ENCODE data around the gene RCC1.
A peak's percentile ranks its signal among the peaks of the same experiment; 100 is the strongest.

DNA sequence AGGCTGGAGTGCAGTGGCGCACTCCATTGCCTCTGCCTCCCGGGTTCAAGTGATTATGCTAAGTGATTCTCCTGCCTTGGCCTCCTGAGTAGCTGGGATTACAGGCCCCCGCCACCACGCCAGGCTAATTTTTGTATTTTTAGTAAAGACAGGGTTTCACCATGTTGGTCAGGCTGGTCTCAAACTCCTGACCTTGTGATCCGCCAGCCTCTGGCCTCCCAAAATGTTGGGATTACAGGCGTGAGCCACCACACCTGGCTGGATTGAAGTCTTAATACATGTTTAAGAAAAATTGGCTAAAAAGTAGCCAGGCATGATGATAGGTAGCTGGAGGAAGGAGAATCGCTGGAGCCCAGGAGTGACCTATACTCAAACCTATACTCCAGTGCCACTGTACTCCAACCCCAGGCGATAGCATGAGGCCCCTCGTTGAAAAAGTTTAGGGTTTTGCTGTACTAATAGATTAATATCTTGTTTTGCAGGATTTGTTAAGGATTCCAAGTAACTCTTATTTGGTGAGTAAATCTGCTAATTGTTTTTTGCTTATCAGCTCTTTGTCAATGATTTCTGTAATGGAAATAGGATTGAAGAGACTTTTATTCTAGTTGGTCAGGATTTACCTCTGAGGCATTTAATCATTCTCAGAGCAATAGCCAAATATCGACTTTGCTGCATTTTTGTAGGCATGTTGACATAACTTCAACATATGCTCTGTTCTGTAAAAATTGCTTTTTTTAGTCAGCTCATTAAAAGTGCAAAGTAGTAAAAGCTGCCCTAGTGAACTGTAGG, 2.0 kb downstream of the RCC1 start:
- TF ChIP-seq, protein P1, sequence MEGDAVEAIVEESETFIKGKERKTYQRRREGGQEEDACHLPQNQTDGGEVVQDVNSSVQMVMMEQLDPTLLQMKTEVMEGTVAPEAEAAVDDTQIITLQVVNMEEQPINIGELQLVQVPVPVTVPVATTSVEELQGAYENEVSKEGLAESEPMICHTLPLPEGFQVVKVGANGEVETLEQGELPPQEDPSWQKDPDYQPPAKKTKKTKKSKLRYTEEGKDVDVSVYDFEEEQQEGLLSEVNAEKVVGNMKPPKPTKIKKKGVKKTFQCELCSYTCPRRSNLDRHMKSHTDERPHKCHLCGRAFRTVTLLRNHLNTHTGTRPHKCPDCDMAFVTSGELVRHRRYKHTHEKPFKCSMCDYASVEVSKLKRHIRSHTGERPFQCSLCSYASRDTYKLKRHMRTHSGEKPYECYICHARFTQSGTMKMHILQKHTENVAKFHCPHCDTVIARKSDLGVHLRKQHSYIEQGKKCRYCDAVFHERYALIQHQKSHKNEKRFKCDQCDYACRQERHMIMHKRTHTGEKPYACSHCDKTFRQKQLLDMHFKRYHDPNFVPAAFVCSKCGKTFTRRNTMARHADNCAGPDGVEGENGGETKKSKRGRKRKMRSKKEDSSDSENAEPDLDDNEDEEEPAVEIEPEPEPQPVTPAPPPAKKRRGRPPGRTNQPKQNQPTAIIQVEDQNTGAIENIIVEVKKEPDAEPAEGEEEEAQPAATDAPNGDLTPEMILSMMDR (IDR thresholded peaks at IDR 0.05), result no peak
- TF ChIP-seq HMGXB4 (CRISPR knock-in tag; IDR thresholded peaks at IDR 0.05) (no peak), ELF4 (CRISPR knock-in tag; IDR thresholded peaks at IDR 0.05; ENCODE audit: low read depth) (no peak), JUN (CRISPR knock-in tag; IDR thresholded peaks at IDR 0.05) (no peak), RELA (CRISPR knock-in tag; IDR thresholded peaks at IDR 0.05; ENCODE audit: borderline replicate concordance) (no peak), CREB1 (CRISPR knock-in tag; IDR thresholded peaks at IDR 0.05) (no peak), MXD4 (CRISPR knock-in tag; IDR thresholded peaks at IDR 0.05; ENCODE audit: borderline replicate concordance) (no peak), ZBTB43 (CRISPR knock-in tag; IDR thresholded peaks at IDR 0.05) (no peak), PREB (CRISPR knock-in tag; IDR thresholded peaks at IDR 0.05; ENCODE audit: borderline replicate concordance) (no peak), SP1 (CRISPR knock-in tag; conservative IDR thresholded peaks at IDR 0.05) (0 out of 2 replicates have a peak, but pooled peaks have one; percentile 25), KAT7 (CRISPR knock-in tag; IDR thresholded peaks at IDR 0.05; ENCODE audit: borderline replicate concordance) (no peak), ZNF219 (CRISPR knock-in tag; IDR thresholded peaks at IDR 0.05; ENCODE audit: borderline replicate concordance) (no peak)
- TF ChIP-seq, protein P2, sequence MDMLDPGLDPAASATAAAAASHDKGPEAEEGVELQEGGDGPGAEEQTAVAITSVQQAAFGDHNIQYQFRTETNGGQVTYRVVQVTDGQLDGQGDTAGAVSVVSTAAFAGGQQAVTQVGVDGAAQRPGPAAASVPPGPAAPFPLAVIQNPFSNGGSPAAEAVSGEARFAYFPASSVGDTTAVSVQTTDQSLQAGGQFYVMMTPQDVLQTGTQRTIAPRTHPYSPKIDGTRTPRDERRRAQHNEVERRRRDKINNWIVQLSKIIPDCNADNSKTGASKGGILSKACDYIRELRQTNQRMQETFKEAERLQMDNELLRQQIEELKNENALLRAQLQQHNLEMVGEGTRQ (CRISPR knock-in tag; IDR thresholded peaks at IDR 0.05), result no peak
